Measurements from ENCODE around the gene UBASH3B. TPM values are rescaled to one million over a fixed set of nuclear protein-coding genes. Genes with fewer than 3 reads are reported as not detected.

Gene UBASH3B
- total RNA-seq, 5 donors from 2014 or later (not counting 1 experiment from before 2014, with no cell fraction given): 29.7 to 44.0 (median 36.8) TPM

Other genes with a start within 250 kb of the UBASH3B start
- gene CRTAM, start 182.8 kb downstream of the UBASH3B start, total RNA-seq: 10 to 100 TPM in 2 of 5 donors, 1 to 10 TPM in 3; 3.1 to 12.1 (median 8.8) TPM
- gene JHY, start 227.0 kb downstream of the UBASH3B start, total RNA-seq: 1 to 10 TPM; 2.8 to 7.3 (median 4.9) TPM

Measured in T-cell (primary cell).